ENCODE measurements around the gene ABCF3.
A peak's percentile ranks its signal among the peaks of the same experiment; 100 is the strongest.

Gene ABCF3

DNA sequence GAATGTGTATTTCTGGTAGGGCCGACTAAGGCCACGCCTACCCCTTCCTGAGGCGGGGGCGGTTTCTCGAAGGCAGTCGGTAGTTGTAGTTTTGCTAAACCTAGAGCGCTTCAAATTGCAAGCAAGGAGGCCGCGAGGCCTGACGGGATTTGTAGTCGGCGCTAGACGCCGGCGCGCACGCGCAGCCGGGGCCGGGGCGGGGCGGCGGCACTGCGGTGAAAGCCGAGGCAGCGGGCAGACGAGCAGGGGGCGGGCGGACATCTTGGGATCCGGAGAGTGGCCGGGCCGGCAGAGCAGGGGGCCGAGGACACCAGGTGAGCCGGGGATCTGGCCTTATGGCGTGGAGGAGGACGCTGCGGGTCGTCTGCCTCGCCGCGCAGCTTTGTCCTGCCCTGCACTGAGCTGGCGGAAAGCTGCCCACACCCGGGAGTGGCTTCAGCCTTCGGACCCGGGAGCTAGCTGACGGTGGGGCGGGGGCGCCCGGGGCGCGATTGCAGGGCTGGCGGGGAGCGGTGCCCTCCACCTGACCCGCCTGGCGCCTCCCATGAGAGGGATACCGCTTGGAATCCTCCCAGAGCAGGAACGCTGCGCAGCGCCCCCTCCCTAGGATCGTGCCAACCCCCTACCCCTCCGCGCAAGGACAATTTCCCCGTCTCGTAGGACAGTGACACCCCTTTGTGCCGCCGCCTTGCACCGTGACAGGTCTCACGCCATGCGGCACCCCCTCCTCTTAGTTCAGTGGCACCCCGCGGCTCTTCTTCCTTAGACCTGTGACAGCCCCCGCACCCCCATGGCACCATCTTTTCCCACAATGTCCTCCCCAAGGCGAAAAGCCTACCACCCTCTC is 11.1 kb upstream of the ABCF3 start, which contains the start of gene AP2M1:
TSS of gene AP2M1 (plus strand) at position 210 of the 847 bp plus-strand sequence. CDS start 2,139 bp downstream, outside the sequence.
- DNase-seq (ENCODE audit: low read depth, low spot score): peak; percentile 95

DNA sequence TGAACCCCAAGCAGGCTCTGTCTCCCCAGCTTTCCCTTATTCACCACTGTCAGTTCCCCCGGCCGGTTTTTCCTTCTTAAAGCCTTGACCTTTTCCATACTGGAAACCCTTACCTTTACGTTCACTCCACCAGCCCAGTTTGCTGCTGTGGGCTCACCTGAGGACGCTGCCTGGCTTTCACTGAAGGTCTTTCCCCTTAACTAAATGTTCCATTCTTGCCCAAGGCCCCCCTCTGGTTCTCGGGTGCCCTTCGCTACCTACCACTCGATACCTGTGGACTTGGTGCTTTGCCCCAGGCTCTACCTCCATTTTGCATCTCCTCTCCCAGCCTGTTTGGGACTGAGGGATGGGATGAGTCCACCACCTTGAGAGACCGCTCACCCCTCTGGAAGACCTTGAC is 10.5 kb upstream of the ABCF3 start:
- POLR2A ChIA-PET: interaction anchor here (0.7 to 2.4 kb wide), 4 partner anchors 10 to 40 kb away, joined by 3 to 43 read pairs (median 6); partner anchors contain the start of genes ABCF3, DVL3 and EIF2B5
- H3K4me3 ChIP-seq (ENCODE audit: low read depth, low read length): peak overlapping the region; percentile 99
- CTCF ChIA-PET: interaction anchor here (1.3 kb wide), 1 partner anchor 15 kb away, joined by 3 read pairs; no protein-coding TSS in a partner anchor
- TF ChIP-seq, protein P1, sequence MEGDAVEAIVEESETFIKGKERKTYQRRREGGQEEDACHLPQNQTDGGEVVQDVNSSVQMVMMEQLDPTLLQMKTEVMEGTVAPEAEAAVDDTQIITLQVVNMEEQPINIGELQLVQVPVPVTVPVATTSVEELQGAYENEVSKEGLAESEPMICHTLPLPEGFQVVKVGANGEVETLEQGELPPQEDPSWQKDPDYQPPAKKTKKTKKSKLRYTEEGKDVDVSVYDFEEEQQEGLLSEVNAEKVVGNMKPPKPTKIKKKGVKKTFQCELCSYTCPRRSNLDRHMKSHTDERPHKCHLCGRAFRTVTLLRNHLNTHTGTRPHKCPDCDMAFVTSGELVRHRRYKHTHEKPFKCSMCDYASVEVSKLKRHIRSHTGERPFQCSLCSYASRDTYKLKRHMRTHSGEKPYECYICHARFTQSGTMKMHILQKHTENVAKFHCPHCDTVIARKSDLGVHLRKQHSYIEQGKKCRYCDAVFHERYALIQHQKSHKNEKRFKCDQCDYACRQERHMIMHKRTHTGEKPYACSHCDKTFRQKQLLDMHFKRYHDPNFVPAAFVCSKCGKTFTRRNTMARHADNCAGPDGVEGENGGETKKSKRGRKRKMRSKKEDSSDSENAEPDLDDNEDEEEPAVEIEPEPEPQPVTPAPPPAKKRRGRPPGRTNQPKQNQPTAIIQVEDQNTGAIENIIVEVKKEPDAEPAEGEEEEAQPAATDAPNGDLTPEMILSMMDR (IDR thresholded peaks at IDR 0.05; ENCODE audit: insufficient read depth, low read length, missing control alignments): no peak
- DNase-seq (ENCODE audit: low read depth, low spot score): no peak

More for the DNA sequence above, 11.1 kb upstream of the ABCF3 start, which contains the start of gene AP2M1:
- H3K4me3 ChIP-seq (ENCODE audit: low read depth, low read length): peak within 1 kb of the TSS; percentile 99
- TF ChIP-seq, protein P1 (IDR thresholded peaks at IDR 0.05; ENCODE audit: insufficient read depth, low read length, missing control alignments): no peak
- CTCF ChIA-PET: interaction anchor here (1.3 to 2.3 kb wide), 2 partner anchors 14 to 75 kb away, joined by 3 to 10 read pairs; partner anchors contain the start of gene EEF1AKMT4
- POLR2A ChIA-PET: interaction anchor here (0.7 to 1.6 kb wide), 3 partner anchors 14 to 40 kb away, joined by 3 to 6 read pairs (median 3); partner anchors contain the start of gene EIF2B5

DNA sequence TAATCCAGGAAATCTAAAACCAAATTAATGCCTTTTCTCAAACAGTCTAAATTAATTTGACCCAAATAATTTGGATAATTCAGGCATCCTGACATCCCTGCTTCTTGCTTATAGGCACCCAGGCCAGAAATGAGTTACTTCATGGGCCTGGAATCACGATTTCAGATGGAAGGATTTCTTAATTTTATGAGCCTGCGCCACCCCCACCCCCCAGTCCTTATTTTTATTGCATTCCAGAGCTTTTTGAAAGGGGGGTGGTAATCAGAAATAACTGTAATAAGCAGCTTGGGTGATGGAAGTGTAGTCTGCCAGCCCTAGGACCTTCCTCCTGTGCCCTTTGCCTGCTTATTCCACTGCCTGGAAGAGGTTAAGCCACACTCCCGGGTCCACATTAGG is 10.0 kb upstream of the ABCF3 start:
- peak overlapping the region; percentile 99 for H3K4me3 ChIP-seq (ENCODE audit: low read depth, low read length)
- CTCF ChIA-PET: interaction anchor here (1.3 to 2.0 kb wide), 3 partner anchors 26 to 136 kb away, joined by 4 to 5 read pairs (median 4); no protein-coding TSS in a partner anchor
- POLR2A ChIA-PET: interaction anchor here (0.6 to 2.4 kb wide), 7 partner anchors 8 to 224 kb away, joined by 3 to 43 read pairs (median 5); partner anchors contain the start of genes ABCF3, DVL3 and EIF2B5

DNA sequence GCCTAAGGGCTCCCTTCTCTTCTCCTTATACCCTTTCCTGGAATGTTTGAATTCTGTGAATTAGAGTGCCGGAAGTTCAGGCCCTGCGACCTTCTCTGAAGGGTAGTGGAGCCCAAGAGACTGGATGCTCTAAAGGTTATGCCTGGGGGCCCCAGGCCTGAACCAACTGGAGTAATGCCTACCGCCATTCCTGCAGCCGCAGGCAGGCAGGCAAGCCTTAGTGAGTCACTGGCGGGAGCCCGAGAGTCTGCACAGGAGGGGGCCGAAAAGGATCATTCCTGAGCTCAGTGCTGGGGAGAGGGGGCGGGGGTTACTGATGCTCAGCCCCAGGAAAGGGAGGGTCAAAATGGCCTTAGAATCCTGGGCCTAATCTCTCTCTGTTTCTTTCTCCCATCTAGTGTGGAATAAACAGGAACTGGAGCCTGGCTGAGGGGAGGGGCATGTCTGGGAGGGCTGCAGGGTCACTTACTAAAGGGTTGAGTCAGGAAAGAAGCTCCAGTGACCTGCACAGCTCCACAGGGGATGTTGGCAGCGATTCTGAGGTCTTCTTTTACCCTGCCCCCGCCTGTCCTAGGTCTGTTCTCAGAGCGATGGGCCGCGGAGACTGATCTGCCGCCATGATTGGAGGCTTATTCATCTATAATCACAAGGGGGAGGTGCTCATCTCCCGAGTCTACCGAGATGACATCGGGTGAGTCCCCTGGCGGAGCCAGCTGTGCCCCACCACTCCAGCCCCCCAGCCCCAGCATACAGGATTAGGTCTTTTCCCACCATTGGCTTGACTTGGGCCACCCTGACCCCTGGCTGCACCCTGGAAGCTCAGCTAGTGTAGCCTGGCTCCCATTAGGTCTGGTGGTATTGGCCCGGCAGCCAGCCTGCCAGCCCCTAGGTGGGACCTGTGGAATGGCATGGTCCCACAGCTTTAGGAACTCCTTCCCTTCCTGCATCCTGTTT is 9.3 kb upstream of the ABCF3 start:
- POLR2A ChIA-PET: interaction anchor here (0.6 to 2.4 kb wide), 9 partner anchors 9 to 223 kb away, joined by 3 to 43 read pairs (median 5); partner anchors contain the start of genes ABCF3, DVL3 and EIF2B5
- TF ChIP-seq, protein P1 (IDR thresholded peaks at IDR 0.05; ENCODE audit: insufficient read depth, low read length, missing control alignments): no peak
- CTCF ChIA-PET: interaction anchor here (0.6 to 2.0 kb wide), 8 partner anchors 8 to 281 kb away, joined by 3 to 10 read pairs (median 4); partner anchors contain the start of gene EEF1AKMT4
- peak; percentile 77 for DNase-seq (ENCODE audit: low read depth, low spot score)
- peak overlapping the region; percentile 99 for H3K4me3 ChIP-seq (ENCODE audit: low read depth, low read length)

More for the DNA sequence above, 10.0 kb upstream of the ABCF3 start:
- TF ChIP-seq, protein P1 (IDR thresholded peaks at IDR 0.05; ENCODE audit: insufficient read depth, low read length, missing control alignments): no peak
- no peak for DNase-seq (ENCODE audit: low read depth, low spot score)

DNA sequence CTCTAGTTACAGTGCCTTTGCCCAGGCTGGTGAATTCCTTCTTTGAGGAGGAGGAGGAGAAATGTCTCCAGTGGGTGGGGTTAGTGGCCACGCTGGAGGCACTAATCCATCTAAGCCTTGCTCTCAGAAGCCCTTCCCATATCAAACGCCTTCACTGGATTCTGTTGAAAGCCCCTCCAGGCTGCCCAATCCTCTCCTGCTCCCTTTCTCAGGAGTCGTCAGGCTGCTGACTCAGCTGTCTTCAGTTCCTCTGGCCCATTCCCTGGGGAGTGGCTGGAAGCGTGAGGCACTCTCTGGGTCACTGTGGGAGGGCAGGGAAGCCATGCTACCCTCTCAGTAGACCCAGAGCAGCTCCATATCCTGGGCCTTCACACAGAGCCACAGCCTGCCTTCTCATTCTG is 8.7 kb upstream of the ABCF3 start:
- POLR2A ChIA-PET: interaction anchor here (1.6 to 2.4 kb wide), 3 partner anchors 9 to 70 kb away, joined by 6 to 43 read pairs (median 8); partner anchors contain the start of genes ABCF3 and EIF2B5
- CTCF ChIA-PET: interaction anchor here (0.6 to 2.0 kb wide), 8 partner anchors 8 to 282 kb away, joined by 3 to 10 read pairs (median 4); partner anchors contain the start of gene EEF1AKMT4
- TF ChIP-seq, protein P1 (IDR thresholded peaks at IDR 0.05; ENCODE audit: insufficient read depth, low read length, missing control alignments): no peak
- no peak for DNase-seq (ENCODE audit: low read depth, low spot score)
- peak overlapping the region; percentile 99 for H3K4me3 ChIP-seq (ENCODE audit: low read depth, low read length)

Measured in AG04449 (cell line).